Right atrium auricular region (tissue), 2 donors: ENCODE data around the gene KLK1. TPM values are rescaled to one million over a fixed set of nuclear protein-coding genes. Genes with fewer than 3 reads are reported as not detected.
"Not testable (repeated sequence)": the region's sequence is repeated elsewhere in the genome, so short reads cannot be mapped to it uniquely, and the experiment has no call there.

ENCODE experiments used
- DNase-seq: peaks from one replicate; pipeline ENCODE4 v3.0.0-alpha.2; 2019; ENCODE audit warnings: low spot score
- H3K27ac ChIP-seq, 2 donors: fragments of 200-600 bp; sonication (generic); 1 replicate in 1 of 2; 2 replicates in 1 of 2; pipeline ENCODE4 v1.5.1; 2016 to 2019
- H3K27me3 ChIP-seq, 2 donors: fragments of 200-600 bp; sonication (generic); one replicate each; pipeline versions ENCODE4 v1.5.1 to v1.6.0; 2017 to 2019
- H3K36me3 ChIP-seq: fragments of 200-600 bp; sonication (generic); one replicate; pipeline ENCODE4 v1.5.1; 2016
- H3K4me1 ChIP-seq, 2 donors: fragments of 200-600 bp; sonication (generic); one replicate each; pipeline versions ENCODE4 v1.5.1 to v1.6.0; 2017 to 2019
- H3K4me3 ChIP-seq, 2 donors: fragments of 200-600 bp; sonication (generic); 1 replicate in 1 of 2; 2 replicates in 1 of 2; pipeline ENCODE4 v1.5.1; 2017 to 2019; ENCODE audit warnings: mild to moderate bottlenecking in 1 of 2, moderate library complexity in 1 of 2
- H3K9me3 ChIP-seq, 2 donors: fragments of 200-600 bp; sonication (generic); one replicate each; pipeline ENCODE4 v1.5.1; 2019
- CTCF ChIP-seq, 2 donors: fragments of 200-600 bp; sonication (generic); IDR thresholded peaks; one replicate each; pipeline ENCODE4 v1.5.1; 2019; ENCODE audit warnings: antibody characterized with exemption in 2 of 2
- total RNA-seq, 2 donors: library from RNA; depleted of rRNA; stranded (reverse); fragments of >200 nt; gene quantifications; one replicate each; pipeline ENCODE4 v1.1.0, GENCODE V29; 2016

The KLK1 gene
- total RNA-seq, 2 donors from 2014 or later = 0.51 TPM; not detected in 1

- TF ChIP-seq CTCF (IDR thresholded peaks at IDR 0.05) = no peak
- H3K27ac ChIP-seq = no peak overlapping the region
- H3K27me3 ChIP-seq = peaks cover 0 to 15% of the 10 kb centered on the region in 2 donors
- no peaks in the 10 kb centered on the region for H3K36me3 ChIP-seq
- H3K9me3 ChIP-seq = peaks cover 0 to 21% of the 10 kb centered on the region in 2 donors
- H3K4me3 ChIP-seq = no peak overlapping the region
- H3K4me1 ChIP-seq = no peaks in the 10 kb centered on the region
- DNase-seq = no peak
Observed at GRCh38 chr19:50777261-50777660, 46.3 kb downstream of the KLK1 start.

- Histone ChIP-seq H3K4me1 (no peaks in the 10 kb centered on the region), H3K27ac (no peak overlapping the region), H3K27me3 (peaks cover 0 to 15% of the 10 kb centered on the region in 2 donors), H3K4me3 (no peak overlapping the region), H3K9me3 (peaks cover 0 to 24% of the 10 kb centered on the region in 2 donors), H3K36me3 (no peaks in the 10 kb centered on the region)
- DNase-seq = no peak
- no peak for TF ChIP-seq CTCF (IDR thresholded peaks at IDR 0.05)
Observed at GRCh38 chr19:50776131-50776530, 47.5 kb downstream of the KLK1 start.

- peaks cover 0 to 24% of the 10 kb centered on the region in 2 donors for H3K9me3 ChIP-seq
- H3K27ac ChIP-seq, H3K4me1 ChIP-seq, DNase-seq, H3K27me3 ChIP-seq, H3K36me3 ChIP-seq, H3K4me3 ChIP-seq: not testable (repeated sequence)
Observed at GRCh38 chr19:50773454-50773853, 50.1 kb downstream of the KLK1 start.

- H3K36me3 ChIP-seq, H3K27ac ChIP-seq, H3K4me1 ChIP-seq, H3K4me3 ChIP-seq, H3K27me3 ChIP-seq, DNase-seq: not testable (repeated sequence)
- H3K9me3 ChIP-seq = peaks cover 0 to 24% of the 10 kb centered on the region in 2 donors
Observed at GRCh38 chr19:50772912-50773311, 50.7 kb downstream of the KLK1 start.

- Histone ChIP-seq H3K27ac (no peak overlapping the region), H3K4me3 (no peak overlapping the region), H3K27me3 (no peaks in the 10 kb centered on the region), H3K9me3 (peaks cover 0 to 24% of the 10 kb centered on the region in 2 donors), H3K4me1 (no peaks in the 10 kb centered on the region), H3K36me3 (no peaks in the 10 kb centered on the region)
- no peak for TF ChIP-seq CTCF (IDR thresholded peaks at IDR 0.05)
- DNase-seq = no peak
Observed at GRCh38 chr19:50772476-50772875, 51.1 kb downstream of the KLK1 start.

- H3K27ac ChIP-seq = no peak overlapping the region
- H3K36me3 ChIP-seq = no peaks in the 10 kb centered on the region
- no peaks in the 10 kb centered on the region for H3K27me3 ChIP-seq
- H3K4me1 ChIP-seq = no peaks in the 10 kb centered on the region
- no peak for TF ChIP-seq CTCF (IDR thresholded peaks at IDR 0.05)
- DNase-seq = no peak
- H3K4me3 ChIP-seq = no peak overlapping the region
- H3K9me3 ChIP-seq = peaks cover 0 to 9% of the 10 kb centered on the region in 2 donors
Observed at GRCh38 chr19:50770888-50771287, 52.7 kb downstream of the KLK1 start.

- not testable (repeated sequence) for H3K9me3 ChIP-seq, H3K4me1 ChIP-seq, DNase-seq, H3K4me3 ChIP-seq, H3K36me3 ChIP-seq, H3K27me3 ChIP-seq, H3K27ac ChIP-seq
Observed at GRCh38 chr19:50770164-50770563, 53.4 kb downstream of the KLK1 start, which contains the start of gene GPR32. TSS of gene GPR32 (plus strand) at chr19:50770464. CDS start at chr19:50770601, 137 bp downstream.

Other genes with a start within 250 kb of the KLK1 start
- under 1 TPM; 0.19 to 0.59 TPM for gene SYT3, start 183.9 kb downstream of the KLK1 start, total RNA-seq
- gene C19orf81, start 174.3 kb downstream of the KLK1 start, total RNA-seq = 1 to 10 TPM in 1 of 2 donors, not detected in 1; 4.6 TPM
- 1 to 10 TPM in 1 of 2 donors, under 1 TPM in 1; 0.56 to 1.8 TPM for gene SHANK1, start 104.0 kb downstream of the KLK1 start, total RNA-seq
- gene CLEC11A, start 100.4 kb downstream of the KLK1 start, total RNA-seq = 10 to 100 TPM; 10.3 to 13.8 TPM
- not detected for gene GPR32, start 53.3 kb downstream of the KLK1 start, total RNA-seq
- not detected for gene ACP4, start 33.4 kb downstream of the KLK1 start, total RNA-seq
- not detected for gene KLK15, start 9.8 kb upstream of the KLK1 start, total RNA-seq
- not detected for gene KLK3, start 31.1 kb upstream of the KLK1 start, total RNA-seq
- gene KLK2, start 49.7 kb upstream of the KLK1 start, total RNA-seq = not detected
- gene KLK4, start 87.6 kb upstream of the KLK1 start, total RNA-seq = not detected
- gene KLK5, start 129.3 kb upstream of the KLK1 start, total RNA-seq = 1 to 10 TPM; 2.6 to 3.1 TPM
- gene KLK6, start 145.8 kb upstream of the KLK1 start, total RNA-seq = not detected
- gene KLK7, start 160.1 kb upstream of the KLK1 start, total RNA-seq = 1 to 10 TPM; 1.5 to 1.6 TPM
- 1 to 10 TPM in 1 of 2 donors, not detected in 1; 2.9 TPM for gene KLK8, start 177.8 kb upstream of the KLK1 start, total RNA-seq
- gene KLK10, start 195.9 kb upstream of the KLK1 start, total RNA-seq = 1 to 10 TPM in 1 of 2 donors, not detected in 1; 4.5 TPM
- gene KLK11, start 202.8 kb upstream of the KLK1 start, total RNA-seq = 10 to 100 TPM; 12.5 to 24.4 TPM
- gene KLK12, start 211.2 kb upstream of the KLK1 start, total RNA-seq = not detected
- gene KLK13, start 241.3 kb upstream of the KLK1 start, total RNA-seq = not detected